GM23248 (cell line): Measurements from ENCODE around the gene CPNE9.

ENCODE experiments used
- EZH2 ChIP-seq: fragments of 200-600 bp; sonication (generic); IDR thresholded peaks from 2 replicates; pipeline ENCODE4 v1.6.1; 2018; ENCODE audit warnings: antibody characterized with exemption, mild to moderate bottlenecking; ENCODE audit not compliant: insufficient read depth, poor library complexity, severe bottlenecking
- EZH2phosphoT487 ChIP-seq: fragments of 200-600 bp; sonication (generic); IDR thresholded peaks from 2 replicates; pipeline ENCODE4 v1.6.1; 2018; ENCODE audit warnings: antibody characterized with exemption, moderate library complexity, mild to moderate bottlenecking, low read depth; ENCODE audit not compliant: insufficient read depth

DNA sequence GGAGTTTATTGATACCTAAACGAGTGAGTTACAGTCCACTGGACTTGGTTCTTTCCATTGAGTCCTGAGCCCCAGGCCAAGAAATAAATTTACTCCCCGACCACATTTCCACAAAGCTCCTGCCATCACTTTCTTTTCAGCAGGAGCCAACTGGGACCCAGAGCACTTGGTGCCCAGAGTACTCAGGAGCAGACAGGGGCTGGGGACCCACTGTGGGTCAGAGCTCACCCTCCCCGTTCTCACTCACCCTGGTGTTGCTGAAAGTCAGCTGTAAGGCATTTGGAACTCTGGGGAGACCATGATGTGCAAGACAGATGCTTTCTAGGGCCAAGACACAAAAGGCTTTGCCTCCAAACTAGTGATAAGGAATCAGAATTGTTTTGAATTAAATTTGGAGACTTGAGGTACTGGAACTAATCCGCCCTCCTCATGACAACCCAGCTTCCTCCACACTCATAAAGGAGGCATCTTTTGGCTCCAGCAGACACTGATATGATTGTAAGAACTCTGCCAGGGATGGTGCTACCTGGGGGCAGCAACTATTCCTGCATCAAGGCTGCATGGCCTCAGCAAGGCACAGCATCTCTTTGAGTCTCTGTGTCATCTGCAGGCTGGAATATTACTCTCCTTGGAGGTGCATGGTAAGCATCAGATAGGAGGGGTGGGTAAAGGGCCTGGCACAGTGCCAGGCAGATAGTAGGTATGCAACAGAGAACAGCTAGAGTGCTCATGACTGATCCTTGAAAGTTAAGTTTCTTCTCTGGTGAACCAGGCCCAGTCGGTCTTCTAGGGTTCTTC, 73.5 kb downstream of the CPNE9 start:
- no peak for TF ChIP-seq EZH2phosphoT487
- TF ChIP-seq EZH2, result no peak
